Measurements from ENCODE around the gene SMIM8.

Gene SMIM8

GRCh38 chr6:87334683-87335082, 12.3 kb downstream of the SMIM8 start:
- no peak for DNase-seq (ENCODE audit: low spot score)
- no peak for FAIRE-seq

DNA sequence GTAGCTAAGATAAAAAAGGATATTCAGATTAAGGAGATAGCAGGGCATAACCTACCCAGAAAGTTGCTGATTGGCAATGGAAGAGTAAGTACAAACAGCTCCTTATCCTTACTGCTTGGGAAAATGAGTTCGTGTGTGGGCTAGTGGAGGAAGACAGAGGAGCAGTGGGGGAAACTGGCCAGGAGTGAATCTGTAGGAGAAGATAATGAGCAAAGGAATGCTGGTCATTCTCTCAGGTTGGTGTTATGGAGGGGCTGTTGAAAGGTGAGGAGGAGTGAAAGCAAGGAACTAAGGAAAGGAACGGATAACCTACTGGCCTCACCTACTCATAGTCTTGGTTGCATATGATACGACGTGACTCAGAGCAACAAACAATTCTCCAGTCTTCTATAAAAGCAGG, 14.0 kb downstream of the SMIM8 start:
- DNase-seq (ENCODE audit: low spot score) (no peak), FAIRE-seq (no peak)

- DNase-seq (ENCODE audit: low spot score) (no peak), FAIRE-seq (no peak)
Observed at GRCh38 chr6:87340230-87340629, 17.8 kb downstream of the SMIM8 start.

GRCh38 chr6:87341158-87341557, 18.8 kb downstream of the SMIM8 start:
- DNase-seq (ENCODE audit: low spot score) (no peak), FAIRE-seq (no peak)

- no peak for DNase-seq (ENCODE audit: low spot score)
- FAIRE-seq: no peak
Observed at GRCh38 chr6:87341899-87342298, 19.5 kb downstream of the SMIM8 start.

DNA sequence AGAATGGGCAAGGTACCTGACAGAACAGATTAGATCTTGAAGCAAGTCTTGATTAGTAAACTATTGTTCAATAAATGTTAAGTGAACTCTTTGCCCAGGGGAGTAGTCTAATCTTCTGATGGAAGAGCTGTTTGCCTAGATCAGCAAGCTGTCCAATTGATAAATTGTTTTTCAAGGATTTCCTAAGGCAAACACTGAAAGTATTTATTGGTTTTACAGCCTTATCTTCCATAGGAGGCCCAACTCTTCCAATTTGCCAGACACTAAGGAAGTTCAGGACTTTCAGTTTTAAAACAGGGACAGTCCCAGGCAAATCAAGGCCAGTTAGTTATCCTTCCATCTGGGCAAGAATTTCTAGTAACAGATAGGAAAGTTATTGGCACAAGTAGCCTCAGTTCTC, 20.4 kb downstream of the SMIM8 start:
- FAIRE-seq: no peak
- DNase-seq (ENCODE audit: low spot score): no peak

DNA sequence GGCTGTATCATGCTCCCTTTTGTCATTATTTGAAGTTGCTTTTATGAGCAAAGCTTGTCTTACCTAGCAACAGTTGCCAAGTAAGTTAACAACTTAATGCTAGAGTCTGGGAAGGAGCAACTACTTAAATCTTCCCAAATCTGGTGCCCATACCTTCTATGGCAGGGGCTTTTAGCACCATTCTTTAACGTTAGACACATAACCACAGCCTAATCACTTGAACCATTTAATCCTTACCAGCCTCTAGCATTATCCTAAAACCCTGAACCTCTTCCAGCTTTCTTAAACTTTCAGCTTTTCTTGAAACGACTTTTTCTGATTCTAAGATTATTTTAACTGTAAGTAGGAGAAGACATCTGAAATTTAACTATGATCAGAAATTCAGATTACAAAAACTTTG, 22.3 kb downstream of the SMIM8 start, which contains the start of gene C6orf163:
Gene C6orf163 (plus strand): TSS at position 83 of the 400 bp plus-strand sequence. CDS start 287 bp downstream, at position 370.
- no peak for FAIRE-seq
- no peak for DNase-seq (ENCODE audit: low spot score)

GRCh38 chr6:87346700-87347099, 24.3 kb downstream of the SMIM8 start:
- no peak for FAIRE-seq
- DNase-seq (ENCODE audit: low spot score): no peak

- FAIRE-seq (no peak), DNase-seq (ENCODE audit: low spot score) (no peak)
Observed at GRCh38 chr6:87349896-87350295, 27.5 kb downstream of the SMIM8 start.

GRCh38 chr6:87350516-87350915, 28.1 kb downstream of the SMIM8 start:
- FAIRE-seq (no peak), DNase-seq (ENCODE audit: low spot score) (no peak)

GRCh38 chr6:87351583-87351982, 29.2 kb downstream of the SMIM8 start:
- DNase-seq (ENCODE audit: low spot score) (no peak), FAIRE-seq (no peak)

DNA sequence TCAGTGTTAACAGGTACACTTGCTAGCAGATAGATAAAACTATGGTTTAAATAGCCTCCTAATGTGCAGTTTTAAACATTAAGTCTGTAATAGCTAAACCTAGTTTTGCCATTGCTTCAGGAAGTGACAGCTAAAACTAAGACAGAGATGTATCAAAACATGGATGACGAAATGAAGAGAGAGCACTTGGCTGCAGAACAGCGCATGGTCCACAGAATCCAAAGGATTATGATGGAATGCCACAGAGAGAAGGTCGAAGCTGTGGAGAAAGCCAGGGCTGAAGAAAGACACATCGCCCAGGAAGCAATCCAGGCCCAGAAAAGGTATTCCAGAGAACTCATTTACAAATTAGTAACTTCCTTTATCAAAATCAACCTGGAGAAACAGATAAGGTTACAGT, 33.8 kb downstream of the SMIM8 start:
- no peak for DNase-seq (ENCODE audit: low spot score)
- FAIRE-seq: no peak

DNA sequence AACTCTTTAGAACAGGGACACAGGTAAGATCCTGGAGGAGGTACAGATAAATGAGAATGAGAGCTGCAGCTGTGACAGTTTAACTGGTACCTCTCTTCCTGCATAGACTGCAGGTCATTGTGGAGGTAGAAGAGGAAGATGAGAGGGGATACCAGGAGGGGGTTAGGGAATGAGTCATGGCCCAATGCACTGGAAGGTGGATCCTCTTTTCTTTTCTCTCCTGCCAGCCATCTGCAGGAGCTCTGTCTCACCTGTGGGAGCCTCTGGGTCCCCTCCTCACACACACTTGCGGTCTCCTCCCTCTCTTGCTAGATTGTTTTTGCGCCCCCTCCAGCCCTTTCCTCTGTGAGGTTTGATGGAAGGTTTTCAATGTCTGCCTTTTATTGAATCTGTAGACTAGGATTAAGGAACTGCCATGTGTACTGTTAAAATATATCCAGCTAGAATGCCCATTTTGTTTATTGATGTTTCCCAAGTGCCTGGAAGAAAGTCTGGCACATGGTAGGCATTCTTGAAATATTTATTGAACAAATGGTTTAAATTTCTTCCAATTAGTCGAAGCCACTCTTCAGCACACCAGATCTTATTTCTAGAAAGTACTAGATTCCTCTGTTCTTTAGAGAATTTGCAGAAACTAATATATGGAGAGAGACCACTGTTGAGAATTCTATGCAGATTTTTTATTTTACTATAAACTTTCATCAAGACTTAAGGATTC, 35.2 kb downstream of the SMIM8 start:
- no peak for FAIRE-seq

GRCh38 chr6:87364602-87365252, 42.3 kb downstream of the SMIM8 start:
- no peak for FAIRE-seq
- DNase-seq (ENCODE audit: low spot score): no peak

More for the DNA sequence above, 35.2 kb downstream of the SMIM8 start:
- DNase-seq (ENCODE audit: low spot score): no peak

GRCh38 chr6:87366072-87366827, 43.9 kb downstream of the SMIM8 start:
- no peak for FAIRE-seq
- DNase-seq (ENCODE audit: low spot score): no peak

GRCh38 chr6:87366899-87367298, 44.5 kb downstream of the SMIM8 start:
- no peak for DNase-seq (ENCODE audit: low spot score)
- FAIRE-seq: no peak

DNA sequence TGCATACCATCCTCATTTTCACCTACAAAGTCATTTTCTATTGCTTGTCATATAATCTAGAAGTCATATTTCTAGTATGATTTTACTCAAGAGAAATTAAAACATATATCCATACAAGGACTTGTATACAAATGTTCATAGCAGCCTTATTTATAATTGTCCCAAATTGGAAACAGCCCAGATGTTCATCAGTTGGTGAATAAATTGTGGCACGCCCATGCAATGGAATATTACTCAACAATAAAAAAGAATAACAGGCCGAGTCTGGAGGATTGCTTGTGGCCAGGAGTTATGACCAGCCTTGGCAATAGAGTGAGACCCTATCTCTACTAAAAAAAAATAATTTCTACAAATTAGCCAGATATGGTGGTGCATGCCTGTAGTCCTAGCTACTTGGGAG, 51.0 kb downstream of the SMIM8 start:
- FAIRE-seq: no peak
- DNase-seq (ENCODE audit: low spot score): no peak

- FAIRE-seq: no peak
- no peak for DNase-seq (ENCODE audit: low spot score)
Observed at GRCh38 chr6:87375315-87375714, 52.9 kb downstream of the SMIM8 start.

DNA sequence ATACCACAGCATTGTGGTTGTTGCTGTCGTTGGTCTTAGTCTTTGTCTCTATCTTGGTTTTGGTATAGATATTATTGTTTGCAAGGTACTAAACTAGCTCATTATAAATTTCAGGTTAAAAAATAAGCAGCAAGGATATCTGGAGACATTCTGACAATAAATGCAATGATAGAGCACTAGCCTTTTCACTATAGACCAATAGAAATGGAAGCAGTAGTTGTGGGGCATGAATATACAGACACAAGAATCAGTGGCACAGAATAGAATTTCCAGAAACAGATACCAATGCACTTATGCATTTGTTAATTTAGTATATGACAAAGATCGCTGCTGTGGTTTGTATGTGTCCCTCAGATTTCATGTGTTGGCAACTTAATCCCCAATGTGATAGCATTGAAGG, 54.3 kb downstream of the SMIM8 start:
- no peak for DNase-seq (ENCODE audit: low spot score)
- FAIRE-seq: no peak

GRCh38 chr6:87378947-87379346, 56.6 kb downstream of the SMIM8 start:
- FAIRE-seq: no peak
- DNase-seq (ENCODE audit: low spot score): no peak

DNA sequence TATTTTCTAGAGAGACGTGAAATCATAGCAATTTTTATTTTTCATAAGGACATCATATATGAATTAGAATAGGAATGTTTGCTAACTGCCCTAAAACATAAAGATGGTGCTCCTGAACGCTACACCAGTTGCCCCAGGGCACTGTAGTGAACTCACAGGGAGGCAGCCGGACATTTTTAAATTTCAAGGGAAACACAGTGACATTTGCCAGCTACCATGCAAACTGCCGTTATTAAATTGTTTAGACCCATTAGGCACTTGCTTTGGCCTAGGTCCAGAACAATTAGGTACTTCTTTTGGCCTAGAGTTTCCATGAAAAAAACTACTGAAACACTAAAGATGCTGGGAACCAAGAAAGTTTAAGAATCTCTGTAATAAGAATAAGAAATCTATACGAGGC, 60.5 kb downstream of the SMIM8 start:
- FAIRE-seq: no peak
- no peak for DNase-seq (ENCODE audit: low spot score)

DNA sequence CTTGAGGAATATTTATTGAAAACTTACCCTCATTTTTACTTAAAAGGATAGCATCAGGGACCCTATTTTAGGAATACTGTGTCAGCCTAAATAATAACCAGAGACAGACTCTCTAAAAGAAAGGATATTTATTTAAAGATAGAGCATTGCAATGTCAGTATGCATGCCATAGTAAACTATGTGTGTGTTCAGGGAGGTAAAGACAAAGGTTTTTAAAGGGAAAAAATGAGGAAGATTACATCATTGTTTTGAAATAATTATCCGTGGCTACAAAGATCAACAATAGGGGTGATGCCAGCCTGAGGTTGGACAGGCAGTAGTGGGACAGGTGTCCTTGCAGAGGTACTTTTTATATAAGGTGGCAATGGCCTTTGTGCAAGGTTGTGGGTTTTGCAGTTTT, 61.6 kb downstream of the SMIM8 start:
- no peak for FAIRE-seq

More for the DNA sequence above, 61.6 kb downstream of the SMIM8 start:
- DNase-seq (ENCODE audit: low spot score): no peak
